ENCODE data around the gene ATG16L2.
"Not testable (repeated sequence)": the region's sequence is repeated elsewhere in the genome, so short reads cannot be mapped to it uniquely, and the experiment has no call there.

ATG16L2 gene

DNA sequence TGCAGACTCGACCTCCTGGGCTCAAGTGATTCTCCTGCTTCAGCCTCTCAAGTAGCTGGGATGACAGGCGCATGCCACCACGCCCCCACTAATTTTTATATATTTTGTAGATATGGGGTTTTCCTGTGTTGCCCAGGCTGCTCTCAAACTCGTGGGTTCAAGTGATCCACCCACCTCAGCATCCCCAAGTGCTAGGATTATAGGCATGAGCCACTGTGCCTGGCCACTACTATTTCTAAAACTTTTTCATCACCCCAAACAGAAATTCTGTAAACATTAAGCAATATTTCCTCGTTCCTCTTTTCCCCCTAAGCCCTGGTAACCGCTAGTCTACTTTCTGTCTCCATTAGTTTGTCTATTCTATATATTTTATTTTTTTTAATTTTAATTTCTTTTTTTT is 9.0 kb upstream of the ATG16L2 start:
- DNase-seq, result no peak

DNA sequence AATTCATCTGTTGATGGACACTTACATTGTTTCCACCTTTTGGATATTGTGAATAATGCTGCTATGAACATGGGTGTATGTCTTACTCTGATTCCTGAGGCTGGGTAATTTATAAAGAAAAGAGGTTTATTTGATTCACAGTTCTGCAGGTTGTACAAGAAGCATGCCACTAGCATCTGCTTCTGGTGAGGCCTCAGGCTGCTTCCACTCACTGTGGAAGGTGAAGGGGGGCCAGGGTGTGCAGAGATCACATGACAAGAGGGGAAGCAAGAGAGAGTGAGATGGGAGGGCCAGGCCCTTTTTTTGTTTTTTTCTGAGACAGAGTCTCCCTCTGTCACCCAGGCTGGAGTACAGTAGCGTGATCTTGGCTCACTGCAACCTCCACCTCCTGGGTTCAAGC is 7.8 kb upstream of the ATG16L2 start:
- DNase-seq, result not testable (repeated sequence)

DNA sequence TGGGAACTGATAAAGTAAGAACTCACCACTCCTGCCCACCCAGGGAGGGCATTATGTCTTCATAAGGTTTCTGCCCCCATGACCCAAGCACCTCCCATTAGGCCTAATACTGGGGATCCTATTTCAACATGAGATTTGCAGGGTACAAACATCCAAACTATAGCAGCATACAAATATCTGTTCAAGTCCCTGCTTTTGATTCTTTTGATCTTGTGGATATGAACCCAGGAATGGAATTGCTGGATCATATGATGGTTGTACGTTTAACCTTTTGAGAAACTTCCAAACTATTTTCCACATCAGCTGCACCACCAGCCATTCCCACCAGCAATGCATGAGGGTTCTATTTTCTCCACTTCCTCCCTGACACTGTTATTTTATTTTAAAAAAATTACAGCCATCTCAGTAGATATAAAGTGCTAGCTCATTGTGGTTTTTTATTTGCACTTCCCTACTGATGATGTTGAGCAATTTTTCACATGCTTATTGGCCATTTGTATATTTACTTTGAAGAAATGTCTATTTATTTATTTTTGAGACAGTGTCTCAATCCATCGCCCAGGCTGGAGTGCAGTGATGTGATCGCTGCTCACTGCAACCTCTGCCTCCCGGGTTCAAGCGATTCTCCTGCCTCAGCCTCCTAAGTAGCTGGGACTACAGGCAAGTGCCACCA is 7.1 kb upstream of the ATG16L2 start:
- DNase-seq, result no peak

- DNase-seq, result no peak
Observed at GRCh38 chr11:72807792-72808191, 6.4 kb upstream of the ATG16L2 start.

GRCh38 chr11:72808331-72808798 is 5.8 kb upstream of the ATG16L2 start:
- no peak for DNase-seq

- DNase-seq, result not testable (repeated sequence)
Observed at GRCh38 chr11:72811686-72812085, 2.5 kb upstream of the ATG16L2 start.

DNA sequence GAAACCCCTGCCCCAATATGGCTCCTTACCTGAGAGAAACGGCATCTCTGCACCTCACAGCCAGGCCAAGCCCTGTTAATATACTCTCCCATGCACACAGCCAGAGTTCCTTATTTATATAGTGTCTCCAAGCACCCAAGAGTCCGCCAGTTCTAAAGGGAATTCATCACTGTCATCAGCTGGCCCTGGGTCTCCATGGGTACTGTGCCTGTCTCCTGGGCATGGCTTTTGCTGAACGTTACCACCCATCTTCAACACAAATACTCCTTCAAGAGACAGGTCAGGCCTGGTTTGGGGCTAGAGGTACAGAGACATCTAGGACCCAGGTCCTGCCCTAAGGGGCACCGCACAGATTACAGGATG is 1.6 kb upstream of the ATG16L2 start:
- no peak for DNase-seq

DNA sequence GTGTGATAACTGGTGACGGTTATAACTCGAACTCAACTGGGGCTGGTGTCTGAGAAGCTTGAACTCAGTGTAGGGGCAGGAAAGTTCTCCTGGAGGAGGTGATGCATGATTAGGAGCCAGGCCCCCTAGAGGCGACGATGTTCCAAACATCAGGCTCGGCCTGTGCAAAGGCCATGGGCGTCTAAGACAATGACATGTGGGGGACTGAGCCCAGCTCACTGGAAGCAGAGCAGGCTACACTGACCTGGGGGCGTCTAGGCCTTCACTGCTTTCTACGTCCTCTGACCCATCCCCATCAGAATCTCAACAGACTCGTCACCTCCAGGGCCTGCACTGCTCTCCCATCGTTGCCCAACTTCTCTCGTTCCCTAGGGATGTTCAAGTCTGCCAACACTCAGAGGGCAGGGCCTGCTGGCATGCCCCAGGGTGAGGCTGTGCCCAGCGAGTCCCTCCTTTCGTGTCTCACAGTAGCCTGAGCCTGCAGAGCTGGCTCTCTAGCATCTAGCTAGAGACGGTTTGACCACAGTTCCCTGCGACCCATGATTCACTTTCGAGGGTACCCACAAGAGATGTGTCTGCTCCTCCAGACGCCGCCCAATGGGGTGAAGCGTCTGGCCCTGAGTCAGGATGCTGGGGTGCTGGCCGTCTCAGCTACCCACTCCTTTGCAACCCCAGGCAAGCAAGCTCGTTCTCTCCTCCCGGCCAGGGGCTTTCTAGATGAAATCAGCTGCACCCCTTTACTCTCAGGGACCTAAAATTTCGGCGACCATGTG is 1.1 kb upstream of the ATG16L2 start:
- DNase-seq, result peak; percentile 88

DNA sequence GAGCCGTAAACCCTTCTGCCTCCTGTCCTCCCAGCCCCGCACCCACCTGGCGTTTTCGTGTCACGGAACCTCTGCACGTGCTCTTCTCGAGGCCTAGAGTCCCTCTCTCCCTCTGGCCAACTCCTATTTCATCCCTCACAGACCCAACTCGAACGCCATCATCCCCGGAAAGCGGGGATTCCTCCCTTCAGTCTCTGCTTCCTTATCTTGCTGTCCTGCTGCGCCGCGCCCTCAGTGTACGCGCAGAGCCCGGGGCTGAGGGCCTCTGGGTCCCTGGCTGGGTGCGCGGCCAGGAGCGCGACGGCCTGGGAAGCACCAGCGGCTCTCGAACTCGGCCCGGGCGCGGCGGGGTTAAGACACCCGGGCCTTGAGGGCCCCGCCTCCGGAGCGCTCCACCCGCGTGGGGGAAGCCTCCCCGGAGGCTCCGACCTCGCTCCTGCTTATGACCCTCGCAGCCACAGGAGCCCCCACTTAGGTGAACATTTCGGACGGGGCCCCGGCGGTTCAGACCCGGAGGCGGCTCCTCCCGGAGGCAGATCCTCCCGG is 398 bp upstream of the ATG16L2 start:
- DNase-seq, result peak; percentile 80

GRCh38 chr11:72815110-72815618 is 953 bp downstream of the ATG16L2 start:
- no peak for DNase-seq

DNA sequence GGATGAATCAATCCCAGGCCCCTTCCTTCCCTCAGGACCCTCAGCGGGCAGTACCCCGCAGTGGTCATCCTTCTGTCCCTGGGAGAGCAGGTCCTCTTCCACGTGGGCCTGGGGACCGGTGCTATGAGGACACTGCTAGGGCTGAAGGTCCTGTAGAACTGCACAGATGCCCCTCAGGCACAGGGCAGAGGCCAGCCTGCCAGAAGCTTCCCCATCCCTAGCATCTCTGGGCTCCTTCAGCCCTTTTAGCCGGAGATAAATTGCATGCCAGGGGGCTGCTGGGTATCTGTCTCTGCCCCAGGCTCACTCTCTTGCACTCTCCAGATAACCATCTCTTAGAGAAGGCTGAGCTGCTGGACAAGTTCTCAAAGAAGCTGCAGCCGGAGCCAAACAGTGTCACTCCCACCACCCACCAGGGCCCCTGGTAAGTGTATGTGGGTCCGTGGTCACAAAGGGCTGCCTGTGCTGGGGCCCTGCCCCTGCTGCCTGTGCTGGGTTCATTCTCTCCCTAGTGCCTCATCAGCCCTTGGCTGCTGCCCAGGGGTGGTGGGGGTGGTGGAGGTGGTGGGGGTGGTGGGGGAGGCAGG is 2.3 kb downstream of the ATG16L2 start:
- DNase-seq, result no peak

DNA sequence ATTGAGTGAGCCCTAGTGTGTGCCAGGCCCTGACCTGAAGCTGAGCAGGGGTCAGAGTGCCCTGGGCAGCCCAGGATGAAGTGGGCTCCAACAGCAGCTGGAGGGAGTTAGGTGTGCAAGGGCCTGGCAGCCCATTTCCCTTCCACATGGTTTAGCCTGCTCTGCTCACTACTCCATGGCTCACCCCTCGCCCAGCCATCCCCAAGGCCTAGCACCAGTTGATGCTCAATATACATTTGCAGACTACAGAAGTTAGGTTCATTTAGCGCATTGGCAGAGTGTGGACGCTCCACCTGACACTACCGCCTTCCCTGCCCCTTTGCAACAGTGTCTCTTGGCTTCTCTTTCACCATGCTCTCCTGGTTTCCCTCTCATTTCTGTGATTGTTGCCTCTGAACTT is 3.8 kb downstream of the ATG16L2 start:
- no peak for DNase-seq

- DNase-seq, result no peak
Observed at GRCh38 chr11:72818971-72819370, 4.8 kb downstream of the ATG16L2 start.

- no peak for DNase-seq
Observed at GRCh38 chr11:72820439-72821139, 6.4 kb downstream of the ATG16L2 start.

DNA sequence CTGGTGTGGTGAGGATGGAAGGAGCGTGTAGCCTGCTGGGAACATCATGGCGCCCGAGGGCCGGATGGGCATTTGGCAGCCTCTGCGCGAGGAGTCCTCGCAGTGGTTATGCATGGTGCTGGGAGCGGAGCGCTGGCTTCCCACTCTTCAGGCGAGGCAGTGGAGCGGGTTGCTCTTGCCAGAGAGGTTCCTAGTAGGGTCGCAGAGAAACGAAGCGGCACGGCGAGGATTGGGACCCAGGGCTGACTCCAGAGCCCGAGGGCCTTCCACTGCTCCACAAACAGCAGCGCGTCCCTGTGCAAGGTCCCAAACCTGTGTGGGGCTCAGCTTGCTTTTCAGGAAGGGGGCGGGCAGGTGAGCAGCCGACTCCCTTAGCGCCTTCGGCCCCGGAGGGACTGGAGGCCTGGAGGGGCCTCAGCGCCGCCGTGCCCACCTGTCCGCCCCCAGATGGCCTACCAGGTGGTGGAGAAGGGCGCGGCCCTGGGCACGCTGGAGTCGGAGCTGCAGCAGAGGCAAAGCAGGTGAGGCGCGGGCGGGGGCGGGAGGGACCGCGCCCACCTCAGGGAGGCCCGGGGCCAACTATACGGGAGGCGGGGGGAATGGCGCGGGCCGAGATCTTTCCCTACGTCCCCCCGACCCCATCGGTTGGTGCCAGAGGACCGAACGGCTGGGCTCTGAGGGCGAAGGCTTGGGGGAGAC is 7.2 kb downstream of the ATG16L2 start:
- no peak for DNase-seq

- peak; percentile 79 for DNase-seq
Observed at GRCh38 chr11:72821920-72822799, 7.9 kb downstream of the ATG16L2 start.

DNA sequence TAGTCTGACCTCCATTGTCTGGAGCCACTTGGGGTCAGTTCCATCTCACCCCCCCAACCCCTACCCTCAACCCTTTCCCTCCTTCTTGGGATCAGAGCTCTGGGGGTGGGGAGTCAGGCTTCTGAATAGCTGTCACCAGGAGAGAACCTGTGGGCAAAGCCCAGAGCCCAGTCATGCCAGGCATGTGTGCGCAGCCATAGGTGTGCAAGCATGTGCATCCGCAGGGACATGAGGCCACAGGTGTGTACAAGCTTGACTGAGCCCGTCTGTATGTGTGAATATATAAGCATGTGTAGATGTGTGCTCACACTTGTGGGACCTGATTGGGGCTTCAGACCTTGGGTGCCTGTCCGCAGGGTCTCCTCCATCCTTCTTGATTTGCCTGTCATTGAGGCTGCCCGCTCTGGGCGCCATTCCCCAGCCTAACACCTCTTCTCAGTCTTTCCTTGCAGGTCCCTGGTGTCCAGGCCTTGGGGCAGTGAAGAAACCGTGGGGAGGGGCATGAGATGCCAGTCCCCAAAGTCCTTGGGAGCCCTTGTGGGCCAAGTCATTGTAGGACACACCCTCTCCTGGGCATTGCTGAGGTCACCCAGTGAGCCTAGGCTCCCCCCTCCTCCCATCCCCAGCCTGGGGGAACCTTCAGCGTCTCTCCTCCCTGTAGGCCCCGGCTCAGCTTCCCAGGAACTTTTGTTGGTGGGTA is 9.0 kb downstream of the ATG16L2 start:
- DNase-seq, result no peak

GRCh38 chr11:72824020-72824419 is 9.8 kb downstream of the ATG16L2 start:
- no peak for DNase-seq

DNA sequence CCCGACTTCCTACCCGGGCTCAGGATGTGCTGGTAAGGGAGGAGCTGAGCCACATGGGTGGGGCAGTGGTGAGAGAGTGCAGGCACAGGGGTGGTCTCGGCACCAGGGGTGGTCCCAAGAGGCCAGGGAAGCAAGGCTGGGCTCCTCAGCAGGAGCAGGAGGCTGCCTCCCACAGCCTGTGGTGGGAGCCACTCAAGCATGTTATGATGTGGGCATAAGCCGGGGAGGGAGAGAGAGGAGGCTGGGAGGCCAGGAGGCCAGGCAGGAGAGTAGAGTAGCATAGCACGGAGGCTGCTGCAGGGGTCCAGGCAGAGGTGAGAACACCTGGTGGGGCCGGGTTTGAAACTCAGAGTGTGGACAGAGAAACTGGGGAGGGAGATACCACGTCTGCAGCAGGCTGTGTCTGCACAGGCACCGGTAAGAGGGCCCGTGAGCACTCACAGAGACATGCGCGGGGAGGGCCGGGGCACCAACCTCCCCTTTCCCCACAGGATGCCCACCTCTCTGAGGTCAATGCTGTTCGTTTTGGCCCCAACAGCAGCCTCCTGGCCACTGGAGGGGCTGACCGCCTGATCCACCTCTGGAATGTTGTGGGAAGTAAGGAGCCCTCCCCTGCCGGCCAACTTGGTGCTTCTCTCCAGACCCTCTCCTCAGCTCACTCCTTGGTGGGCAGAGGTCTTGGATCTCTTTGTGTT is 10.7 kb downstream of the ATG16L2 start:
- no peak for DNase-seq

- DNase-seq, result no peak
Observed at GRCh38 chr11:72825661-72826060, 11.4 kb downstream of the ATG16L2 start.

All from stimulated activated CD4-positive, alpha-beta T cell treated with anti-CD3 and anti-CD28 coated beads, Interleukin-1b, Interleukin-23, amount 100 ng/mL, for 48 hours (primary cell).